Measurements from ENCODE around the gene RIIAD1. TPM values are rescaled to one million over a fixed set of nuclear protein-coding genes. Genes with fewer than 3 reads are reported as not detected.

RIIAD1 gene
- total RNA-seq, 4 donors from 2014 or later = 1.4 TPM; not detected in 3

DNA sequence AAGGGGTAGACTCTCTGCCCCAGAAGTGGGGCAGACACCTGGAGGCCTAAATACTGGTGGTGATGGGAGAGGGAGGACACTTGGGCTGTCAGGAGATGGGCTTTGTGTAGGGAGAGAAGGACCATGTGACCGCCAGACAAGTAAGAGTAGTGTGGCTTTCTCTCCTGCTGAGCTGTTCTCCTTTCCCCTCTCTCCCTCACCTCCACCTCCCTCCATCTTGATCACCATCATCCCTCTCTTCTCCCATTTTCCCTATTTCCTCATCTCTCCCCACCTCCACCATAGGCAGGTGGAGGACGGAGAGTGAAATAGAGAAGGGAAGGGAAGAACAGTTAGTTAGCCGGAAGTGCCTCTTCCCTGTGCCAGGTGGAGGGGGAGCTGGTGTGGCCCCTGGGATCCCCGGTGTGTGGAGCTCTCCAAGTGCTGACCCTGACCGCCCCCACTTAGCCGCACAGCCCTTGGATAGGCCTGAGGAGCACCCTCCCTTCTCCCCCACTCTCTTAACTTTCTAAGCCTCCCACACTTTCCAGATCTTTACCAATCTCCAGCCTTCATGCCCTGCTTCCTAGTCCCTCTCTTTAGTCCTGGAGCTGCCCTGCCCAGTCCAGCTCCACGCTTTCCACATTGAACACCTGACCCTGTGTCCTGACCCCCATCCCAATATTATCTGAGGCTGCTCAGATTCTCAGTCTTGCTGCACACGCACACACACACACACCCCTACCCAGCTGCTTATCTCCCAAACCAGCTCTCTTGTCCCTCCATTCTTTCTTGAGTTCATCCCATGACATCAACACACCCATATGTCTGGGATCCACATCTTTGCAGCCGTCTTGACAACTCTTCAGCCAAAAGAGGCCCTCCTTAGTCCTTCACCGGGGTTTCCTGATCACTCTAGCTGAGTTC, 6.2 kb upstream of the RIIAD1 start:
- no peak for TF ChIP-seq EP300 (IDR thresholded peaks at IDR 0.05)
- Histone ChIP-seq H3K27me3 (peaks cover 21% of the 10 kb centered on the region), H3K4me3 (no peak overlapping the region), H3K4me1 (peaks cover 0 to 38% (median 5%) of the 10 kb centered on the region in 3 donors), H3K36me3 (no peaks in the 10 kb centered on the region), H3K27ac (no peak overlapping the region), H3K9me3 (no peaks in the 10 kb centered on the region)
- no peak for ATAC-seq
- WGBS, 2 donors (ENCODE audit: low coverage in 1 of 2) = 74 to 83% methylated on average over 5 to 7 of the region's 10 CpGs

DNA sequence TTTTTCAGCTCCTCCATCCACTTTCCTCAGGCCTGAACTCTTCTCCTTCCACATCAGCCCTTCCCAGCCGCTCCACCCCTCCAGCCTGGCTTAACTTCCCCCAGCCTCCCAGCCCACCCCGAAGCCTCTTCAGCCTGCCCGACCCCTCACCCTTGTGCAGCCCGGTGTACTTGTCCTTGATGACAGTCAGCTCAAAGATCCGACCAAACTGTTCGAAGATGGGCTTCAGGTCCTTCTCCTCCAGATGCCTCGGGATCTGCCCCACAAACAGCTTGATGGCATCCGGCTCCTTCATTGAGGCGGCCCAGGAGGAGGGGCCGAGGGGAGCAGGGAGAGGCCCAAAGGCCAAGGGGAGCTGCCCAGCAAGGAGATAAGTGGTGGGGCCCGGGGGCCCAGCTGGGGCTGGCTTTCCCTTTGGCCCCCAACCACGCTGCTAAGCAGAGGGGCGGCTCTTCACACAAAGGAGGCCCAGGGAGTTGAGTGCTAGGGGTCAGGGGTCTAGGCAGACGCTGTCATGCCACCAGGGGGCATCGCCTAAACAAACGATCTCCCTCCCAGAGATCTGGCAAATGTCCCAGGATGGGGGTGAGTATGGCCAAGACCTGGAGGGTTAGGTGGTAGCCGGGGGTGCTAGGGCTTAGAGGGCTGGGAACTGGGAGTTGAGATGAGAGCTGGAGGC, 5.5 kb upstream of the RIIAD1 start:
- Histone ChIP-seq H3K4me1 (peaks cover 0 to 45% (median 9%) of the 10 kb centered on the region in 3 donors), H3K27ac (no peak overlapping the region), H3K9me3 (no peaks in the 10 kb centered on the region), H3K27me3 (peaks cover 21% of the 10 kb centered on the region), H3K4me3 (no peak overlapping the region), H3K36me3 (no peaks in the 10 kb centered on the region)
- ATAC-seq = no peak
- WGBS, 2 donors (ENCODE audit: low coverage in 1 of 2) = 10 to 37% methylated on average over 4 of the region's 17 CpGs
- TF ChIP-seq EP300 (IDR thresholded peaks at IDR 0.05) (no peak), POLR2AphosphoS5 (IDR thresholded peaks at IDR 0.05) (no peak)
- TF ChIP-seq, protein P1, sequence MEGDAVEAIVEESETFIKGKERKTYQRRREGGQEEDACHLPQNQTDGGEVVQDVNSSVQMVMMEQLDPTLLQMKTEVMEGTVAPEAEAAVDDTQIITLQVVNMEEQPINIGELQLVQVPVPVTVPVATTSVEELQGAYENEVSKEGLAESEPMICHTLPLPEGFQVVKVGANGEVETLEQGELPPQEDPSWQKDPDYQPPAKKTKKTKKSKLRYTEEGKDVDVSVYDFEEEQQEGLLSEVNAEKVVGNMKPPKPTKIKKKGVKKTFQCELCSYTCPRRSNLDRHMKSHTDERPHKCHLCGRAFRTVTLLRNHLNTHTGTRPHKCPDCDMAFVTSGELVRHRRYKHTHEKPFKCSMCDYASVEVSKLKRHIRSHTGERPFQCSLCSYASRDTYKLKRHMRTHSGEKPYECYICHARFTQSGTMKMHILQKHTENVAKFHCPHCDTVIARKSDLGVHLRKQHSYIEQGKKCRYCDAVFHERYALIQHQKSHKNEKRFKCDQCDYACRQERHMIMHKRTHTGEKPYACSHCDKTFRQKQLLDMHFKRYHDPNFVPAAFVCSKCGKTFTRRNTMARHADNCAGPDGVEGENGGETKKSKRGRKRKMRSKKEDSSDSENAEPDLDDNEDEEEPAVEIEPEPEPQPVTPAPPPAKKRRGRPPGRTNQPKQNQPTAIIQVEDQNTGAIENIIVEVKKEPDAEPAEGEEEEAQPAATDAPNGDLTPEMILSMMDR (IDR thresholded peaks at IDR 0.05) = no peak

DNA sequence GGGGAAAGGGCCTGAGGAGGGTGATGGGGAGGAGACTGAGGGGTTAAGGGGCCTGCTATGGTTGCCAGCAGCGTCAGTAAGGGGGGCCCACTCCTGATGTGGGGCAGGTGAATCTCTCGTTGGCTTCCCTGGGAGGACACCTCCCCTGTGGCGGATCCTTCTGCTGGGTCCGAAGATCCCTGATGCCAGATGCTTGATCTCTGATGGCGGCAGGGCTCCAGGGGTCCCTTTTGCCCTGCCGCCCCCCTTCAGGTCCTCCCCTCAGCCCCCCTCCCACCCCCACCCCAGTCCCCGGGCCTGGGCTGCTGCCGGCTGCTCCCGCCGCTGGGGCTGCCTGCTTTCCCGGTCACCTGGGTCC, 4.9 kb upstream of the RIIAD1 start:
- TF ChIP-seq, protein P1 (IDR thresholded peaks at IDR 0.05) = no peak
- no peak for TF ChIP-seq POLR2AphosphoS5 (IDR thresholded peaks at IDR 0.05)
- no peak for TF ChIP-seq POLR2A (IDR thresholded peaks at IDR 0.05)
- TF ChIP-seq EP300 (IDR thresholded peaks at IDR 0.05) = no peak
- H3K4me1 ChIP-seq = peaks cover 0 to 51% (median 9%) of the 10 kb centered on the region in 3 donors
- no peak for ATAC-seq
- no peaks in the 10 kb centered on the region for H3K9me3 ChIP-seq
- H3K27me3 ChIP-seq = peaks cover 21% of the 10 kb centered on the region
- H3K36me3 ChIP-seq = no peaks in the 10 kb centered on the region
- H3K27ac ChIP-seq = no peak overlapping the region
- H3K4me3 ChIP-seq = peak overlapping the region in 1 of 2 donors; percentile 12
- 0% methylated on average over 2 of the region's 11 CpGs; no CpG with 5 or more reads in 1 of the 2 donors for WGBS, 2 donors (ENCODE audit: low coverage in 1 of 2)

DNA sequence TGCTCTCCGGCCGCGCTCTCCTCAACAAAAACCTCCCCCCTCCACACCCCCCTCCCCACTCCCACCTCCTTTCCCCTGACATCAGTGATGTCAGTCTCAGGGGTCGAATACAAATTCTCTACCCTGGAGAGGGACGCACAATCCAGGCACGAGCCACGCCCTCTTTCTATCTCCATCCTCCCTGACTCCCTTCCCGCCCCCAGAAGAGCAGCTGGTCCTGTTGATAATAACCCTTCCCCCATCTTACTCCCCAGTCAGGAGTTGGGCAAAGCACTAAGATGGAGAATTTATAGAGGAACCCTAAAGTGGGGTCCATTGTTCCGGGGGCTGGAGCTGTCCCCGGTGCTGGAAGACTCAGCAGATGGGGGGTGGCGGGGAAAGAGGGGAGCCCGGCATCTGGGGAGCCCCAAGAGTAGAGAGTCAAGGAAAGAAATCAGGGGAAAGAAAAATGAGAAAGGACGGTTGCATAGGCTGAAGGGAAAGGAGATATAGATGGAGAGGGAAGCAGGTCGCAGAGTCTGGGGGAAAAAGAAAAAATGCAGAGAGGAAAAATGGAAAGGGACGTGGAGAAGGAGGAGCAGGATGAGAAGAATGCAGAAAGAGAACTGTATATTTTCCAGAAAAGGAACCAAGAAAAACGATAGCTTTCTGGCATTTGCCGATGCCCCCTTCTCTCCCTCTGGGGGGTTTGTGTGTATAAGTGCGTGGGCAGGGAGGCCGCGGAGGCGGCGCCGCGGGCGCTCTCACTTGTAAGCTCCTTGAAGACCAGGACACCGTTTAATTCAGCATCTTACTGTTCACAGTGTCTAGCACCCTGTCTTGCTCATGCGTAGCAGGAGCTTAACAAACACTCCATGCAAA, 4.3 kb upstream of the RIIAD1 start, which contains the start of gene CELF3:
TSS of gene CELF3 (minus strand) at position 33 of the 861 bp plus-strand sequence. CDS start 783 bp downstream, outside the sequence.
- H3K27ac ChIP-seq = no peak within 1 kb of the TSS
- no peaks in the 10 kb centered on the region for H3K36me3 ChIP-seq
- H3K4me1 ChIP-seq = peaks cover 0 to 57% (median 15%) of the 10 kb centered on the region in 3 donors
- no peaks in the 10 kb centered on the region for H3K9me3 ChIP-seq
- H3K4me3 ChIP-seq = peak within 1 kb of the TSS in 1 of 2 donors; percentile 12
- peaks cover 21% of the 10 kb centered on the region for H3K27me3 ChIP-seq
- no peak for TF ChIP-seq EP300 (IDR thresholded peaks at IDR 0.05)
- TF ChIP-seq, protein P1 (IDR thresholded peaks at IDR 0.05) = no peak
- TF ChIP-seq POLR2A (IDR thresholded peaks at IDR 0.05) = no peak
- TF ChIP-seq POLR2AphosphoS5 (IDR thresholded peaks at IDR 0.05) = no peak
- no peak for ATAC-seq
- 16 to 19% methylated on average over 14 to 18 of the region's 27 CpGs for WGBS, 2 donors (ENCODE audit: low coverage in 1 of 2)

DNA sequence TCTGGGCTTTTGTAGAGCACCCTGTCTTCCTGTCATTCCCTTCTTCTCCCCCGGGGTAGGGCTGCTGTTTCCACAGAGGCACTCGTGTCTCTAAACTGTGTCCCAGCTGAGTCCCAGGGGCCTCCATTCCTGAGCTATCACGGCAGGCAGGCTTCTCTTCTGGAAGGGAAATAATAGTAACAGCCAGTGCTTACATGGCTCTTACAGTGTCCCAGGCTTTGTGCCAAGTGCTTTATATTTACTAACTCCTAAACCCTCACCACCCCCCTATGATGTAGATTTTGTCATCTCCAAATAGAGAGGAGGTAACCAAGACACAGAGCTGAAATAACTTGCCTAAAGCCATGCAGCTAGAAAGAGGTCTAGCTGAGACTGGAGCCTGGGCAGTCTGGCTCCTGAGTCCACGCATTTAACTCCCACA, 3.3 kb upstream of the RIIAD1 start:
- TF ChIP-seq, protein P1 (IDR thresholded peaks at IDR 0.05) = no peak
- no peak for TF ChIP-seq POLR2A (IDR thresholded peaks at IDR 0.05)
- no peak for TF ChIP-seq EP300 (IDR thresholded peaks at IDR 0.05)
- Histone ChIP-seq H3K27ac (peak overlapping the region in 2 of 4 donors; percentile 16 to 26), H3K4me3 (no peak overlapping the region), H3K27me3 (peaks cover 21% of the 10 kb centered on the region), H3K9me3 (no peaks in the 10 kb centered on the region), H3K36me3 (no peaks in the 10 kb centered on the region), H3K4me1 (peaks cover 0 to 60% (median 15%) of the 10 kb centered on the region in 3 donors)
- ATAC-seq = no peak
- WGBS, 2 donors (ENCODE audit: low coverage in 1 of 2) = 17 to 23% methylated on average over 3 to 4 of the region's 4 CpGs

All from gastroesophageal sphincter (tissue), 4 donors.